ENCODE measurements around the gene SLC9A5.

- TF ChIP-seq, protein P1, sequence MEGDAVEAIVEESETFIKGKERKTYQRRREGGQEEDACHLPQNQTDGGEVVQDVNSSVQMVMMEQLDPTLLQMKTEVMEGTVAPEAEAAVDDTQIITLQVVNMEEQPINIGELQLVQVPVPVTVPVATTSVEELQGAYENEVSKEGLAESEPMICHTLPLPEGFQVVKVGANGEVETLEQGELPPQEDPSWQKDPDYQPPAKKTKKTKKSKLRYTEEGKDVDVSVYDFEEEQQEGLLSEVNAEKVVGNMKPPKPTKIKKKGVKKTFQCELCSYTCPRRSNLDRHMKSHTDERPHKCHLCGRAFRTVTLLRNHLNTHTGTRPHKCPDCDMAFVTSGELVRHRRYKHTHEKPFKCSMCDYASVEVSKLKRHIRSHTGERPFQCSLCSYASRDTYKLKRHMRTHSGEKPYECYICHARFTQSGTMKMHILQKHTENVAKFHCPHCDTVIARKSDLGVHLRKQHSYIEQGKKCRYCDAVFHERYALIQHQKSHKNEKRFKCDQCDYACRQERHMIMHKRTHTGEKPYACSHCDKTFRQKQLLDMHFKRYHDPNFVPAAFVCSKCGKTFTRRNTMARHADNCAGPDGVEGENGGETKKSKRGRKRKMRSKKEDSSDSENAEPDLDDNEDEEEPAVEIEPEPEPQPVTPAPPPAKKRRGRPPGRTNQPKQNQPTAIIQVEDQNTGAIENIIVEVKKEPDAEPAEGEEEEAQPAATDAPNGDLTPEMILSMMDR (IDR thresholded peaks at IDR 0.05 in 8 of 11, conservative IDR thresholded peaks at IDR 0.05 in 3 of 11), result no peak
- TF ChIP-seq POLR2A (IDR thresholded peaks at IDR 0.05) (no peak), POLR2AphosphoS5 (IDR thresholded peaks at IDR 0.05) (no peak)
These were observed 21.2 kb upstream of the SLC9A5 start for GRCh38 chr16:67227567-67227921.
